ENCODE data around the gene RPTOR. TPM values are rescaled to one million over a fixed set of nuclear protein-coding genes. Genes with fewer than 3 reads are reported as not detected.
"Not testable (repeated sequence)": the region's sequence is repeated elsewhere in the genome, so short reads cannot be mapped to it uniquely, and the experiment has no call there.

Gene RPTOR
- total RNA-seq, 1 experiment from 2014 or later, result 46.2 TPM

DNA sequence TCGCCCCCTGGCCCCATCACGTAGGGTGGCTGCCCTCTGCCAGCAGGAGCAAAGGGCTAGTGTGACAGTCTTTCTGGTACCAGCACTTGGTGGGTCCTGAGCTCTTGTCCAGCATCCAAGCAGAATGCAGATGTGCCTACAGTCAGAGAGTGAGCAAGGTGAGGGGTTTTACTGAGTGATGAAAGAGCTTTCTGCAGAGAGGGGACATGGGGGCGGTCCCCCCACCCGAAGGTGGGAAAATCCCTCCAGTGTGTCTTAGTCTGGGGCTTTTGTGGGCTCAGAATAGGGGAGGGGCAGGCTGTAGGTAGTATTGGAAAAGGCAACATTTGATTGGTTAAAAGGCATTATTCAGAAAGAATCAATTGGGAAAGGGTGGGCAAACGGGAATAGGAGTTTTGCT, 152.3 kb downstream of the RPTOR start:
- no peaks in the 10 kb centered on the region for H3K9me3 ChIP-seq (ENCODE audit: low read length)
- DNase-seq (no peak), ATAC-seq (no peak)
- H3K9ac ChIP-seq (ENCODE audit: low read length), result no peak overlapping the region
- H3K4me3 ChIP-seq (ENCODE audit: low read length), result no peak overlapping the region
- CTCF ChIA-PET, result no interaction called here
- H3K27ac ChIP-seq (ENCODE audit: low read length), result no peak overlapping the region
- TF ChIP-seq EZH2 (IDR thresholded peaks at IDR 0.05; ENCODE audit: low read length, unreplicated experiment), result no peak
- TF ChIP-seq EZH2phosphoT487 (IDR thresholded peaks at IDR 0.05; ENCODE audit: borderline replicate concordance, low read length), result no peak
- TF ChIP-seq, protein P1, sequence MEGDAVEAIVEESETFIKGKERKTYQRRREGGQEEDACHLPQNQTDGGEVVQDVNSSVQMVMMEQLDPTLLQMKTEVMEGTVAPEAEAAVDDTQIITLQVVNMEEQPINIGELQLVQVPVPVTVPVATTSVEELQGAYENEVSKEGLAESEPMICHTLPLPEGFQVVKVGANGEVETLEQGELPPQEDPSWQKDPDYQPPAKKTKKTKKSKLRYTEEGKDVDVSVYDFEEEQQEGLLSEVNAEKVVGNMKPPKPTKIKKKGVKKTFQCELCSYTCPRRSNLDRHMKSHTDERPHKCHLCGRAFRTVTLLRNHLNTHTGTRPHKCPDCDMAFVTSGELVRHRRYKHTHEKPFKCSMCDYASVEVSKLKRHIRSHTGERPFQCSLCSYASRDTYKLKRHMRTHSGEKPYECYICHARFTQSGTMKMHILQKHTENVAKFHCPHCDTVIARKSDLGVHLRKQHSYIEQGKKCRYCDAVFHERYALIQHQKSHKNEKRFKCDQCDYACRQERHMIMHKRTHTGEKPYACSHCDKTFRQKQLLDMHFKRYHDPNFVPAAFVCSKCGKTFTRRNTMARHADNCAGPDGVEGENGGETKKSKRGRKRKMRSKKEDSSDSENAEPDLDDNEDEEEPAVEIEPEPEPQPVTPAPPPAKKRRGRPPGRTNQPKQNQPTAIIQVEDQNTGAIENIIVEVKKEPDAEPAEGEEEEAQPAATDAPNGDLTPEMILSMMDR (conservative IDR thresholded peaks at IDR 0.05; ENCODE audit: low read depth, low read length), result no peak
- H3F3A ChIP-seq (ENCODE audit: low read length, unreplicated experiment), result no peaks in the 10 kb centered on the region
- no TSS peak for BruUV-seq (replicated peaks)
- H3K9me2 ChIP-seq (replicated peaks; ENCODE audit: low read length), result no peaks in the 10 kb centered on the region
- H3K79me2 ChIP-seq (ENCODE audit: low read length), result peaks cover 87% of the 10 kb centered on the region
- no peak overlapping the region for H2AFZ ChIP-seq (ENCODE audit: low read length)
- H3K36me3 ChIP-seq (ENCODE audit: low read depth, low read length), result no peaks in the 10 kb centered on the region
- POLR2A ChIA-PET (ENCODE audit: unreplicated experiment), result no interaction called here
- H4K20me1 ChIP-seq (ENCODE audit: low read length), result no peaks in the 10 kb centered on the region
- intact Hi-C loops (cut with micrococcal nuclease), result no loop called here
- H3K27me3 ChIP-seq (ENCODE audit: low read length), result no peaks in the 10 kb centered on the region
- H3K4me1 ChIP-seq (ENCODE audit: insufficient read depth, low read length), result no peaks in the 10 kb centered on the region
- no peak overlapping the region for H3K4me2 ChIP-seq (ENCODE audit: low read length)

DNA sequence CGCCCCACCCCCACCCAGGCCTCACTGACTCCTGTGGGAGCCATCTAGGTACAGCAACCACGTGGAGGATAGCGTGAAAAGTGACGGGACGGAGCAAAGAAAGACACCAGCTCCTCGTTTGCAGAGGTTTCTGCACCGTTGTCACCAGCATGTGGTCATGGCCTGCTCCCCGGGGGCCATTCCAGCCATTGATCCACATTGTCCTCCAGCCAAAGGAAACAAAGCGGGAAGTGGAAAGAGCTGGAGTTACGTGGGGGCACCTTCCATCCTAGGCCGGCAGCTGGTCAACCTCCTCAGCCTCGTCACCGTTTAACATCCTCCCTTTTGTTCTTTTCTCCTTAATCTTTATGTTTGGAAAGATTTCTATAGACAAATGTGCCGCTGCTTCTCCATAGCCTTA, 153.7 kb downstream of the RPTOR start:
- DNase-seq, result no peak
- intact Hi-C loops (cut with micrococcal nuclease), result no loop called here
- Histone ChIP-seq H3K9ac (ENCODE audit: low read length) (no peak overlapping the region), H3K27ac (ENCODE audit: low read length) (no peak overlapping the region), H3K27me3 (ENCODE audit: low read length) (no peaks in the 10 kb centered on the region), H3K4me2 (ENCODE audit: low read length) (no peak overlapping the region), H3K4me1 (ENCODE audit: insufficient read depth, low read length) (no peaks in the 10 kb centered on the region), H2AFZ (ENCODE audit: low read length) (no peak overlapping the region), H3K36me3 (ENCODE audit: low read depth, low read length) (no peaks in the 10 kb centered on the region), H3K79me2 (ENCODE audit: low read length) (peaks cover 90% of the 10 kb centered on the region), H3K4me3 (ENCODE audit: low read length) (no peak overlapping the region), H4K20me1 (ENCODE audit: low read length) (no peaks in the 10 kb centered on the region), H3K9me3 (ENCODE audit: low read length) (no peaks in the 10 kb centered on the region), H3F3A (ENCODE audit: low read length, unreplicated experiment) (no peaks in the 10 kb centered on the region), H3K9me2 (replicated peaks; ENCODE audit: low read length) (no peaks in the 10 kb centered on the region)
- POLR2A ChIA-PET (ENCODE audit: unreplicated experiment), result no interaction called here
- CTCF ChIA-PET, result no interaction called here
- TF ChIP-seq EZH2 (IDR thresholded peaks at IDR 0.05; ENCODE audit: low read length, unreplicated experiment), result no peak
- TF ChIP-seq EZH2phosphoT487 (IDR thresholded peaks at IDR 0.05; ENCODE audit: borderline replicate concordance, low read length), result no peak
- TF ChIP-seq, protein P1 (conservative IDR thresholded peaks at IDR 0.05; ENCODE audit: low read depth, low read length), result no peak
- BruUV-seq (replicated peaks), result no TSS peak
- ATAC-seq, result no peak

- BruUV-seq (replicated peaks); H3K9ac ChIP-seq (ENCODE audit: low read length); CTCF ChIA-PET; H3K36me3 ChIP-seq (ENCODE audit: low read depth, low read length); H2AFZ ChIP-seq (ENCODE audit: low read length); intact Hi-C loops (cut with micrococcal nuclease); H3K4me3 ChIP-seq (ENCODE audit: low read length); H3K4me2 ChIP-seq (ENCODE audit: low read length); H3K4me1 ChIP-seq (ENCODE audit: insufficient read depth, low read length); DNase-seq; H4K20me1 ChIP-seq (ENCODE audit: low read length); H3K9me2 ChIP-seq (replicated peaks; ENCODE audit: low read length); H3K27me3 ChIP-seq (ENCODE audit: low read length); H3K27ac ChIP-seq (ENCODE audit: low read length); POLR2A ChIA-PET (ENCODE audit: unreplicated experiment); H3F3A ChIP-seq (ENCODE audit: low read length, unreplicated experiment); H3K9me3 ChIP-seq (ENCODE audit: low read length); ATAC-seq: not testable (repeated sequence)
- H3K79me2 ChIP-seq (ENCODE audit: low read length), result peaks cover 87% of the 10 kb centered on the region
Observed at GRCh38 chr17:80699205-80699604, 154.6 kb downstream of the RPTOR start.
